Fibroblast of gingiva (primary cell): Measurements from ENCODE around the gene SH3PXD2A.

Experiments
- DNase-seq: peaks from one replicate; pipeline ENCODE4 v3.0.0-alpha.2; 2011; ENCODE audit warnings: low read depth

The SH3PXD2A gene

GRCh38 chr10:103703941-103704919 lies 151.1 kb downstream of the SH3PXD2A start:
- DNase-seq: no peak

- DNase-seq: no peak
These were observed 153.8 kb downstream of the SH3PXD2A start for GRCh38 chr10:103701380-103702222.

DNA sequence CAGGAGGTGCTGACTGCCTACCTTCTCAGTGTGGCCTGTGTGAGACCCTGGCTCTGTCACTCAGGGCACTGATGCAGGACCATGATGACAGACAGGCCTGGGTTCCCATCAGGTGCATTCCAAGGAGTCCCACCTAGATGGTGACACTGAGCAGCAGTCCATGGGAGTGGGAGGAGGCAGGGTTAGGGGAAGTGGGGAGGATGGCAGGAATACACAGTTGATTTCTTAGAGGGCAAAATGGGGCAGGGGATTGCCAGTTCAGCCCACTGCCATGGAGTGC lies 155.0 kb downstream of the SH3PXD2A start:
- DNase-seq: no peak

DNA sequence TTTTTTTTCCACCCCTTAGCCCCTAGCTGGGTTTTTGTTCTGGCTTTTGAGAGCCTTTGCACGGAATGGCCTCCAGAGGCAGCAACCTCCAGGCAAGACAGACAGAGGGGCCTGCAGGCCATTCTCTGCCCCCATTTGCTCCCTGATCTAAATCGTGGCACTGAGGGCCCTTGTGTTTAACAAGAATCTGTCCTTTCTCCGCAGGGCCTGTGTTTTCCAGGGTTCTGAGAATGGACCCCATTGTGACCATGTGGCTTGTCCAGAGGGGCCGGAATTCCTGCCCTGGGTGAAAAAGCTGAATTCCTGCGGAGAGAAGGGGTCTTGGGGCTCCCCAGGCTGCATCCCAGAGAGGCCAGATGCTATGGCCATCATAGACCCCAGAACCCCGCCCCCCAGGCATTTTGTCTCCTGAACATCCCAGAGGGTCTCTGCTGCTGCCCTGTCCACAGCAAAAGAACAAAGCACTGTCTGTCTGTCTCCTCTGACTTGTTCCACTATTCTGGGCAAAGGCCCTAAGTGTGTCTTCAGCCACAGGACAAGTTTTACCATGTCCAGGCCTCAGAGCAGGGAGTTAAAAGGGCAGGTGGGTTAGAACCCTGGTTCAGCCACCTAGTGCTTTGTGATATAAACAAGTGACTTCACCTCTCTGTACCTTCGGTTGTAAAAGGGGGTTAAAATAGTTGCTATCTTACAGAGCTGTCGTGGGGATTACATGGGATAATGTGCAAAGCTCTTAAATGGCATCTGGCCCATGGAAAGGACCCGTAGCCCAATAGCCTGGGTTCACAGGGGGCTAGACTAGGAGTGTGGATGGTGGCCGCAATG lies 155.6 kb downstream of the SH3PXD2A start:
- DNase-seq: no peak

- DNase-seq: no peak
These were observed 157.1 kb downstream of the SH3PXD2A start for GRCh38 chr10:103698266-103698665.

GRCh38 chr10:103697787-103698186 lies 157.6 kb downstream of the SH3PXD2A start:
- DNase-seq: no peak

DNA sequence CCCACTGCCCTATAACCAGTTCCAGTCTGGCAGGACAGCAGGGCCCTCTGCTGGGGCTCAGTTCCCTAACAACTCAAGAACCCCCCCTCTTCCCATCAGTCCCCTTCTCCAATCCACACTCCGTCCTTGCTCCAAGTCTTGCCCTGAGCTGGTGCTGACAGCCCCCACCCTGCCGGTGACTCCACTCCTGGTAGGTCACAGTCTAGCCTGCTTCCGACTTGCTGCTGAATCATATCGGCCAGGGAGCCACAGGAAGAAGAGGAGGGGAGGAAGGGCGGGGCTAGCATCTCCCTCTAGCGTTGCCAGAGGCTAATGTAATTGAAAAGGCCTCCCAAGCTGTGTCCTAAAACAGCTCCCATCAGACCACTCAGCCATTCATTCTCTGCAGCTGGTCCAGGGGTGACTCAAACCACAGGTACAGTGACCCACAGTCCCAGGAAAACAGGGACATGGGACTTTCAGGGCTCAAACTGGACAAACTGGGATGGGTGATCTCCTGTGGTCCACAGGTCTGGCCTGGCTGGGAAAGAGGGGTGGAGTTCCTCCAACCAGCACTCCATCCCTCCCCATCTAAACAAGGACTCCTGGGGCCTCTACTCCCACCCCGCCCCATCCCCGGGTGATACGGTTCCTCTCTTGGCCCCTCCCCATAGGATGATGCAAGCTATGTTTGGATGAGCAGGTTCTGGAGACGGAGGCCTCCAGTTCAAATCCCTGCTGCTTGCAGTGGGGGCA lies 158.8 kb downstream of the SH3PXD2A start:
- peak; percentile 73 for DNase-seq

DNA sequence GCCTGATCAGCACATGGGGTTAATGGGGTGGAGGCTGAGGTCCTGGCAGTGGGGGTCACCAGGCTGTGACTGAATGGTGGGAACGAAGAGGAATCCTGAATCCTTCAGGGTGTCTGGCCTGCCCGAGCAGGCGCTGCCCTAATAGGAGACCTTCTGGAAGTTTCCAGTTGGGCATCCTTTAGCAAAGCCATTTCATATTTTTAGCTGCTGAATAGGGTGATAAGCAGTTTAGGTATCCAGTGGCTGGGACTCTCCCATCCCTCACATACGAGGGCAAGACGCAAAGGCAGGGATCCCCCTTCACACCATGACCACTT lies 159.3 kb downstream of the SH3PXD2A start:
- no peak for DNase-seq

DNA sequence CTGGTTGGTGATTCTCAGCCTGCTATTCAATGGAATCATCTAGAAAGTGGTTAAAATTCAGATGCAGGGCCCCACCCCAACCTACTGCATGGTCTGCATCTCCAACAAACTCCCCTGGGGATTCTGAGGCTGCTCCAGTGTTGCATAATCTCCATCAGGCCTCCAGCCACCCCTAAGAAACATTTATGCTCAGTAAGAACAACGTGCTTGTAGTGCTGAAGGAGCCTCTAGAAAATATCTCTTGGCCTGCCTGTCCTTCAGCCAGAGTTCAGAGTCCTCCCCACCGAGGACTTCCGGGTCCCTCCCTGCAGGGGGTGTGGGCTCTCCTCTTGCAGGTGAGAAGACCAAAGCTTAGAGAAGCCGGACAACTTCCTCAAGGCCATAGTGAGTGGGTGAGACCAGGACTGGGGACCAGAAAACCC lies 159.8 kb downstream of the SH3PXD2A start:
- DNase-seq: peak; percentile 68

- no peak for DNase-seq
These were observed 161.6 kb downstream of the SH3PXD2A start for GRCh38 chr10:103693812-103694205.

DNA sequence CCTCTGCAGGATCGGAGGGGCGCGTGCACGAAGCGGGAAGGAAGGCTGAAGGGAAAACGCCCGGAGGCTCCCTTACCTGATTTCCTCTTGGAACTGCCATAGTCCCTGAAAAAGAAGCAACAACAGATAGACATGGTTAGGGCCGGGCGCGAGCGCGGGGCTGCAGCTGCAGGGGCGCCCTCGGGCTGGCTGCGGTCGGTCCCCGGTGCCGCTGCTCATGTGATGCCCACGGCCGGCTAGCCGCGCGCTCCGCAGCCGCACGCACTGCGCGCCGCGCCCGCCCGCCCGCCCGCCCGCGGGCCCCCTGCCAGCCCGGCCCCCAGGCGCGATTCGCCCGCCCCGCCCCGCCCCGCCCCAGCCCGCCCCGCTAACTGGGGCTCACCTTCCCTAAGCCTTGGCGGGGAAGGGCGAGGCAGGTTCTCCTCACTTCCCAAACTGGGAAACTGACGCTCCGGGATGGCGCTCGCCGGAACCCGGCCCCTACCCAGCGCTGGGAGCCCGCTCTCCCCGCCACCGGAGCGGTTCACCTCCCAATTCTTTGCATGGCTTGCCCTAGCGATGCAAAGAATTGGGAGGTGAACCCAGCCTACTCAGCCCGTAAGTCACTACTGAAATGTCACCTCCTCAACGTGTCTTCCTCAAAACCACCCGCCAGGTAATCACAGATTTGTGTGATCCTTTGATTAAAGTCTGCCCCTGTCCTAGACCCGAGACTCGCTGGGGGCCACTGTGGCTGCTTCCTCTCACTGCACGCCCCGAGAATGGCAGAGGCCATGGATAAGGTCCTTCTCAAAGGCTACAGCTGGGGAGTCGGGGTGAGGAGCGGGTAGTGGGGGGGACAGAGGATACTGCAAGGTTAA lies 162.2 kb downstream of the SH3PXD2A start:
- no peak for DNase-seq

DNA sequence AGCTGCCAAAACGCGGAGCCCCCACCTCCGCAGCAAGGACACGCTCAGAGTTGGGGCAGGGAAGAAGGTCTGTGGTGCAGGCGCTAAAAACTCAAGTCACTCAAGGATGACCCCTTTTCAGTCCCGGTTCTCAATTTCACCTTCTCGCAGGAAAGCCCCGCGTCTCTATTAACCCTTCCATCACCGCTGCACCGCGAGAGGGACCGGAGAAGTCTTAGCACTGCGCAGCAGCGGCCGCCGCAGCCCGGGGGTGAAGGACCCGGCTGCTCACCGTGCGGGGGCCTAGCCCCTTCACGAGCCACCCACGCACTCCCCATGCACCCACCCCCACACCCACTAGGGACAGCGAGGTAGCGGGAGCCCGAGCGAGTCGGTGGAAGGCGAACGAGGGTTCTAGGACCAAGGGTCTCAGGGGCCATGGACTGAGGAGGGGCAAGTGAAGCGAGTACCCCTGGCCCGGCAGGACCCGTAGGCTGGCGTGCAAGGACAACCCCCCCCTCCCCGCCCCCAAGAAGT lies 162.9 kb downstream of the SH3PXD2A start:
- DNase-seq: no peak

DNA sequence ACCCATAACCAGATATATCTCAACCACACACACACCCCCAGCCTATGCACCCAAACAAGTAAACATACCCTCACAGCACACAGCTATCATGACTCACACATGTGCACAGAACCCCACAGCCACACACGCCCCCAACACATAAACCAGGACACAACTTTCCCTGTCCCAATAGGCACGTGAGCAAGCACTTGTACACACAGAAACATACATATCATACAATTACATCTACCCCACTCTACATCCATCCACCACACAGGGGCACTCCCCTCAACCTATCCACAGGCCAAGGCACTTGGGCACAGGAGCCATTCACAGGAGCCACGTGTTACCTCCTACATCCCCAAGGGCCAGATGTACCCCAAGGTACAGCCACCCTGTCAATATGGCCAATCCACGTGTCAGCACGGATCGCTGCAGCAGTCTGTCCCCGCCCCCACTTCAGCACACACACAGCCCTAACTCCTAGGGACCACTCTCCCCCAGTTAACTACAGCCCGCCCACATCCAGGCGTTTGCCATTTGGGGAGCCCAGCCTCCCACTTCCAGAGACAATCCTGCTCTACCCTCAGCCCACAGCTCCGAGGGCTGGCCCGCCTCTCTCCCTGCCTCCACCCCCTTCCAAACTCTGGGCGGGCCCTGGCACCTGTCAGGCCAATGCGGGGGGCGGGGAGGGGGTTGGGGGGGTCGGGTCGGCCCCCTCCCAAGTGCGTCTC lies 163.5 kb downstream of the SH3PXD2A start:
- DNase-seq: no peak

DNA sequence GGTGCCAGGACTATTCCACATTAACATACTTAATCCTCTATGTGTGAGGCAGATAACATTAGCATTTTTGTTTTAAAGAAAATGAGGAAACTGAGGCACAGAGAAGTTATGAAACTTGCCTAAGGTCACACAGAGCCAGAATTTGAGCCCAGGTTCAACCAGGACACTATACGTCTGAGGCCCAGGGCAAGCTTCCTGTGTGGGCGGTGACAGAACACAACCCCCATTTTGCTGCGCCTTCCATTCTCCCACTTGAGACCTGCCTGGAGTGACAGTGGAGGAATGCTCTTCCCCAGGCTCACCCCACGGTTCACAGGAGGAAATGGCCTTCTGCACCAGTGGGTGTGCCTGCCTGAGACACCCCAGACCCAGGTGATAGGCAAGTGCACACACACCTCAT lies 164.1 kb downstream of the SH3PXD2A start:
- no peak for DNase-seq

DNA sequence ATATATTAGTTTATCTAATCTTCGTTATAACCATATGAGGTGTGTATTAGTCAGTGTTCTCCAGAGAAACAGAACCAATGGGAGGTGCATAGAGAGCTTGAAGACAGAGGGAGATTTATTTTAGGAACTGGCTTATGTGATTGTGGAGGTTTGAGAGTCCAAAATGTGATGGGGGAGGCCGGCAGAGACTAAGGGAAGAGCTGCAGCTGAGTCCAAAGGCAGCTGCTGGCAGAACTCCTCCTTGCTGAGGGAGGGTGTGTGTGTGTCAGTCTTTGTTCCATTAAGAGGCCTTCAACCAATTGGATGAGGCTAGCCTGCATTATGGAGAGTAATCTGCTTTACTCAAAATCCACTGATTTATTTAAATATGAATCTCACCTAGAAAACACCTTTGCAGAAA lies 165.1 kb downstream of the SH3PXD2A start:
- DNase-seq: no peak

GRCh38 chr10:103688491-103688890 lies 166.9 kb downstream of the SH3PXD2A start:
- no peak for DNase-seq

DNA sequence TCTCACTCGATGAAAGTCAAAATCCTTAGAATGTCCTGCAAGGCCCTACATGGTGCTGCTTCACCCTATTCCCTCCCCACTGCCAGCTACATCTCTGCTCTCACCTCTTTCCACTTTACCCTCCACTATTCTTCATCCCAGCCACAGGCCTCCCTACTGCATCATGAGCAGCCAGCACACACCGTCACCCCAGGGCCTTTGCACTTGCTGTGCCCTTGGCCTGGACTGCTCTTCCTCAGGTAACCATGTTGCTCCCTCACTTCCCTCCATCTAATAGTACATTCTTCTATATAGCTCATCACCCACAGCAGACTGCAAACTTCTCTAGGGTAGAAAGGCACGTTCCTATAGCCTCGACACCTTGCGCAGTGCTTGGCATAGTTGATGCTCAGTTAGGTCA lies 167.7 kb downstream of the SH3PXD2A start:
- no peak for DNase-seq

GRCh38 chr10:103687172-103687571 lies 168.2 kb downstream of the SH3PXD2A start:
- DNase-seq: no peak

- DNase-seq: peak; percentile 95
These were observed 169.3 kb downstream of the SH3PXD2A start for GRCh38 chr10:103685880-103686669.
